Islet of Langerhans (tissue), 1 donor: Measurements from ENCODE around the gene ITGA8.
"Not testable (repeated sequence)": the region's sequence is repeated elsewhere in the genome, so short reads cannot be mapped to it uniquely, and the experiment has no call there.

Experiments
- FAIRE-seq: peaks from one replicate; lab custom pipeline; 2011; peaks lifted over from hg19 to GRCh38; lab: Jason Lieb, UNC

The ITGA8 gene

GRCh38 chr10:15491856-15492642 lies 227.7 kb downstream of the ITGA8 start:
- FAIRE-seq, result no peak

- no peak for FAIRE-seq
Observed at GRCh38 chr10:15489431-15489830, 230.3 kb downstream of the ITGA8 start.

- FAIRE-seq, result no peak
Observed at GRCh38 chr10:15487376-15487775, 232.3 kb downstream of the ITGA8 start.

GRCh38 chr10:15486404-15486803 lies 233.3 kb downstream of the ITGA8 start:
- no peak for FAIRE-seq

GRCh38 chr10:15485684-15486316 lies 233.9 kb downstream of the ITGA8 start:
- no peak for FAIRE-seq

GRCh38 chr10:15485027-15485426 lies 234.7 kb downstream of the ITGA8 start:
- no peak for FAIRE-seq

GRCh38 chr10:15484128-15484527 lies 235.6 kb downstream of the ITGA8 start:
- FAIRE-seq, result no peak

- no peak for FAIRE-seq
Observed at GRCh38 chr10:15483215-15484075, 236.3 kb downstream of the ITGA8 start.

GRCh38 chr10:15482156-15482555 lies 237.6 kb downstream of the ITGA8 start:
- no peak for FAIRE-seq

- FAIRE-seq, result no peak
Observed at GRCh38 chr10:15478950-15479349, 240.8 kb downstream of the ITGA8 start.

GRCh38 chr10:15478429-15478828 lies 241.3 kb downstream of the ITGA8 start:
- FAIRE-seq, result no peak

GRCh38 chr10:15476337-15476736 lies 243.4 kb downstream of the ITGA8 start:
- no peak for FAIRE-seq

GRCh38 chr10:15475439-15475838 lies 244.3 kb downstream of the ITGA8 start:
- not testable (repeated sequence) for FAIRE-seq

- no peak for FAIRE-seq
Observed at GRCh38 chr10:15474671-15475070, 245.1 kb downstream of the ITGA8 start.

- no peak for FAIRE-seq
Observed at GRCh38 chr10:15473396-15473767, 246.3 kb downstream of the ITGA8 start.

- FAIRE-seq, result no peak
Observed at GRCh38 chr10:15472431-15473395, 247.0 kb downstream of the ITGA8 start.

- no peak for FAIRE-seq
Observed at GRCh38 chr10:15472008-15472407, 247.7 kb downstream of the ITGA8 start.

GRCh38 chr10:15469111-15469510 lies 250.6 kb downstream of the ITGA8 start:
- no peak for FAIRE-seq

GRCh38 chr10:15464381-15464780 lies 255.3 kb downstream of the ITGA8 start:
- FAIRE-seq, result no peak
